Prostate gland (tissue), 2 donors: ENCODE data around the gene HOXA10.

Experiments used
- CTCF ChIP-seq, 4 experiments: fragments of 200-600 bp in 2 of 4; fragments of 450-650 bp in 2 of 4; sonication (generic) in 2 of 4; IDR thresholded peaks; 1 replicate in 3 of 4; 2 replicates in 1 of 4; pipeline ENCODE4 v1.5.1; 2016 to 2019; ENCODE audit warnings: antibody characterized with exemption in 4 of 4, mild to moderate bottlenecking in 2 of 4, moderate library complexity in 2 of 4
- POLR2A ChIP-seq: fragments of 450-650 bp; IDR thresholded peaks from one replicate; pipeline ENCODE4 v1.6.1; 2016; ENCODE audit warnings: antibody characterized with exemption, mild to moderate bottlenecking
- POLR2AphosphoS5 ChIP-seq: sonication (generic); formaldehyde crosslinking; IDR thresholded peaks from one replicate; pipeline ENCODE4 v1.6.1; 2017; ENCODE audit warnings: antibody characterized with exemption

- TF ChIP-seq CTCF (IDR thresholded peaks at IDR 0.05) (no peak), POLR2A (peak; percentile 81), POLR2AphosphoS5 (peak; percentile 97)
These were observed 11.1 kb upstream of the HOXA10 start, which contains the start of gene HOXA11 for GRCh38 chr7:27185013-27185853.
